Pancreas (tissue), 10 donors: ENCODE results near the gene FMC1. TPM values are rescaled to one million over a fixed set of nuclear protein-coding genes. Genes with fewer than 3 reads are reported as not detected.
A peak's percentile ranks its signal among the peaks of the same experiment; 100 is the strongest.
"Not testable (repeated sequence)": the region's sequence is repeated elsewhere in the genome, so short reads cannot be mapped to it uniquely, and the experiment has no call there.

Experiments used
- ATAC-seq, 4 donors: fragments of 200-7000 bp; cut with Tn5 transposase; one replicate each; pipeline versions ENCODE4 v1.8.0 to v1.9.1; 2020; ENCODE audit warnings: mild to moderate bottlenecking in 4 of 4, moderate library complexity in 4 of 4
- DNase-seq, 6 donors: peaks; one replicate each; pipeline ENCODE4 v3.0.0-alpha.2; 2020
- FAIRE-seq: peaks from 2 replicates; lab custom pipeline; 2012; peaks lifted over from hg19 to GRCh38; lab: Jason Lieb, UNC
- H3K27ac ChIP-seq, 4 donors: fragments of 200-600 bp; sonication (generic); 1 replicate in 3 of 4; 2 replicates in 1 of 4; pipeline versions ENCODE4 v1.5.0 to v1.8.0; 2020
- H3K27me3 ChIP-seq, 4 donors: fragments of 200-600 bp; one replicate each; pipeline ENCODE4 v1.8.0; 2021
- H3K36me3 ChIP-seq, 3 donors: fragments of 200-600 bp; sonication (generic) in 1 of 3; one replicate each; pipeline versions ENCODE4 v1.5.0 to v1.8.0; 2020 to 2021
- H3K4me1 ChIP-seq, 3 donors: fragments of 200-600 bp; one replicate each; pipeline ENCODE4 v1.8.0; 2021
- H3K4me3 ChIP-seq, 4 donors: fragments of 200-600 bp; sonication (generic) in 2 of 4; one replicate each; pipeline versions ENCODE4 v1.5.0 to v1.8.0; 2020 to 2021
- H3K9me3 ChIP-seq, 4 donors: fragments of 200-600 bp; one replicate each; pipeline ENCODE4 v1.8.0; 2021
- CTCF ChIP-seq, 4 donors: fragments of 200-600 bp; sonication (generic) in 3 of 4; IDR thresholded peaks; one replicate each; pipeline versions ENCODE4 v1.5.0 to v1.8.0; 2021; ENCODE audit warnings: antibody characterized with exemption in 4 of 4
- WGBS, 2 donors: extraction: QIAGEN DNeasy Blood & Tissue Kit; methylation state at CpG; one replicate each; pipeline ENCODE4 v1.1.7; 2013; 5-methylcytosine and 5-hydroxymethylcytosine counted together
- intact Hi-C, 3 donors: fragments of 100-400 bp; cut with DNase I; formaldehyde crosslinking; loops; one replicate each; pipeline versions ENCODE4 v1.11.1 to v1.14.2; 2022
- polyA plus RNA-seq, 2 donors: library from polyadenylated mRNA; stranded (reverse); fragments of 200-250 nt; gene quantifications; one replicate each; pipeline ENCODE4 v1.2.3, GENCODE V29; 2013
- total RNA-seq, 6 donors: library from RNA; stranded (reverse); fragmentation: NEBNext Ultra II Directional in 4 of 6; extraction: Animal tissue kit (Norgen Biotek cat#: 25700) in 4 of 6; gene quantifications; one replicate each; pipeline versions ENCODE4 v1.2.1 to v1.2.4, GENCODE V29; 2021 to 2023
- donor health status: healthy with polysubstance abuse.
- donor health status: DM: no; HTN: no; CAD: no; lungs with moderate emphysema.
- donor health status: DM: no; HTN: no; CAD: no.
- donor health status: control.
- donor health status: control.
- donor health status: Bipolar disorder and iron deficiency.
- donor health status: DM: yes; HTN: yes; CAD: no.
- donor health status: DM: no; HTN: no; CAD: no.
- donor health status: DM: no; HTN: no; CAD: no.
- donor health status: DM: yes; HTN: yes; CAD: no.

Gene FMC1
- total and polyA plus RNA-seq, 8 donors, result 6.8 to 23.6 (median 8.5) TPM

- H3K9me3 ChIP-seq, result no peaks in the 10 kb centered on the region
- no peaks in the 10 kb centered on the region for H3K27me3 ChIP-seq
- intact Hi-C loops, result no loop called here
- no peak for ATAC-seq
- H3K4me3 ChIP-seq, result no peak overlapping the region
- 85 to 95% methylated on average over 2 of the region's 2 CpGs for WGBS, 2 donors
- H3K4me1 ChIP-seq, result no peaks in the 10 kb centered on the region
- FAIRE-seq, result no peak
- no peak for DNase-seq
- peaks cover 0 to 10% (median 6%) of the 10 kb centered on the region in 3 donors for H3K36me3 ChIP-seq
- TF ChIP-seq CTCF (IDR thresholded peaks at IDR 0.05), result no peak
- no peak overlapping the region for H3K27ac ChIP-seq
Measured at GRCh38 chr7:139351027-139351426, 9.9 kb downstream of the FMC1 start.

GRCh38 chr7:139354729-139355128, 13.6 kb downstream of the FMC1 start:
- no peak for TF ChIP-seq CTCF (IDR thresholded peaks at IDR 0.05)
- Histone ChIP-seq H3K36me3 (no peaks in the 10 kb centered on the region), H3K4me3 (no peak overlapping the region), H3K4me1 (peaks cover 0 to 5% (median 0%) of the 10 kb centered on the region in 3 donors), H3K9me3 (no peaks in the 10 kb centered on the region), H3K27me3 (no peaks in the 10 kb centered on the region), H3K27ac (no peak overlapping the region)
- FAIRE-seq (no peak), DNase-seq (no peak), ATAC-seq (no peak)
- 98 to 100% methylated on average over 2 of the region's 2 CpGs for WGBS, 2 donors
- intact Hi-C loops, result no loop called here

- intact Hi-C loops, result no loop called here
- 100% methylated on average over 1 of the region's 1 CpG for WGBS, 2 donors
Measured at GRCh38 chr7:139355320-139355719, 14.2 kb downstream of the FMC1 start.

GRCh38 chr7:139357729-139358506, 16.8 kb downstream of the FMC1 start:
- DNase-seq, H3K36me3 ChIP-seq, intact Hi-C loops, ATAC-seq, H3K27me3 ChIP-seq, H3K9me3 ChIP-seq, FAIRE-seq: not testable (repeated sequence)
- peak overlapping the region in 3 of 4 donors; percentile 68 to 90 (median 72) for H3K4me3 ChIP-seq
- H3K27ac ChIP-seq, result peak overlapping the region in 3 of 4 donors; percentile 99 to 100 (median 100)
- peaks cover 0 to 22% (median 19%) of the 10 kb centered on the region in 3 donors for H3K4me1 ChIP-seq
- 91 to 95% methylated on average over 27 of the region's 27 CpGs for WGBS, 2 donors

More at GRCh38 chr7:139355320-139355719, 14.2 kb downstream of the FMC1 start:
- TF ChIP-seq CTCF (IDR thresholded peaks at IDR 0.05), result no peak
- ATAC-seq (no peak), DNase-seq (no peak), FAIRE-seq (no peak)
- no peaks in the 10 kb centered on the region for H3K9me3 ChIP-seq
- H3K4me1 ChIP-seq, result peaks cover 0 to 5% (median 0%) of the 10 kb centered on the region in 3 donors
- H3K27ac ChIP-seq, result no peak overlapping the region
- no peaks in the 10 kb centered on the region for H3K27me3 ChIP-seq
- no peaks in the 10 kb centered on the region for H3K36me3 ChIP-seq
- H3K4me3 ChIP-seq, result no peak overlapping the region

GRCh38 chr7:139358541-139359365, 17.6 kb downstream of the FMC1 start:
- peak; percentile 10 to 24 (median 14) for ATAC-seq
- H3K4me3 ChIP-seq, result peak overlapping the region; percentile 68 to 96 (median 81)
- 1 to 3% methylated on average over 39 of the region's 39 CpGs for WGBS, 2 donors

More at GRCh38 chr7:139358541-139359365, 17.6 kb downstream of the FMC1 start:
- no peak for TF ChIP-seq CTCF (IDR thresholded peaks at IDR 0.05)
- DNase-seq (peak in 1 of 6 donors; percentile 29), FAIRE-seq (no peak)
- H3K27ac ChIP-seq, result peak overlapping the region; percentile 99 to 100 (median 100)
- H3K4me1 ChIP-seq, result peaks cover 0 to 23% (median 19%) of the 10 kb centered on the region in 3 donors
- intact Hi-C loops, result no loop called here
- H3K36me3 ChIP-seq, result no peaks in the 10 kb centered on the region
- no peaks in the 10 kb centered on the region for H3K27me3 ChIP-seq
- no peaks in the 10 kb centered on the region for H3K9me3 ChIP-seq
